Kidney epithelial cell (primary cell): ENCODE results near the gene IMPDH2. TPM values are rescaled to one million over a fixed set of nuclear protein-coding genes. Genes with fewer than 3 reads are reported as not detected.

ENCODE experiments used
- total RNA-seq: library from RNA; depleted of rRNA; stranded (reverse); fragments of >200 nt; gene quantifications from 2 replicates; pipeline ENCODE4 v1.2.3, GENCODE V29; 2015

IMPDH2 gene
- total RNA-seq, 1 donor from 2014 or later: 177 TPM

Other genes with a start within 250 kb of the IMPDH2 start
- 27.5 and 34.9 TPM in 2 replicates for gene PRKAR2A, start 181.5 kb downstream of the IMPDH2 start, total RNA-seq
- 6.9 and 12.3 TPM in 2 replicates for gene SLC25A20, start 130.5 kb downstream of the IMPDH2 start, total RNA-seq
- 99.9 and 106 TPM in 2 replicates for gene ARIH2, start 110.6 kb downstream of the IMPDH2 start, total RNA-seq
- 29.0 and 43.2 TPM in 2 replicates for gene P4HTM, start 39.2 kb downstream of the IMPDH2 start, total RNA-seq
- gene WDR6, start 22.0 kb downstream of the IMPDH2 start, total RNA-seq: 124 and 135 TPM in 2 replicates
- gene DALRD3, start 10.8 kb downstream of the IMPDH2 start, total RNA-seq: 55.2 and 61.0 TPM in 2 replicates
- gene NDUFAF3, start 7.3 kb downstream of the IMPDH2 start, total RNA-seq: 102 and 145 TPM in 2 replicates
- gene QRICH1, start 64.7 kb upstream of the IMPDH2 start, total RNA-seq: 56.0 and 75.6 TPM in 2 replicates
- gene QARS1, start 75.4 kb upstream of the IMPDH2 start, total RNA-seq: 279 and 320 TPM in 2 replicates
- gene USP19, start 91.4 kb upstream of the IMPDH2 start, total RNA-seq: 55.2 and 62.6 TPM in 2 replicates
- gene LAMB2, start 103.7 kb upstream of the IMPDH2 start, total RNA-seq: 197 and 262 TPM in 2 replicates
- gene CCDC71, start 136.9 kb upstream of the IMPDH2 start, total RNA-seq: 41.2 and 46.6 TPM in 2 replicates
- gene KLHDC8B, start 142.2 kb upstream of the IMPDH2 start, total RNA-seq: 6.4 and 10.1 TPM in 2 replicates
- gene C3orf62, start 247.8 kb upstream of the IMPDH2 start, total RNA-seq: 1.1 and 1.5 TPM in 2 replicates